Gastrocnemius medialis (tissue), 4 donors: ENCODE data around the gene SLC6A6.

Experiments
- CTCF ChIP-seq, 5 experiments: fragments of 450-650 bp in 3 of 5; fragments of 200-600 bp in 2 of 5; sonication (generic) in 2 of 5; IDR thresholded peaks in 4 of 5; conservative IDR thresholded peaks in 1 of 5; 1 replicate in 4 of 5; 2 replicates in 1 of 5; pipeline ENCODE4 v1.5.1; 2016 to 2019; ENCODE audit warnings: antibody characterized with exemption in 5 of 5, mild to moderate bottlenecking in 3 of 5, moderate library complexity in 3 of 5
- POLR2A ChIP-seq, 2 donors: fragments of 450-650 bp; IDR thresholded peaks; one replicate each; pipeline ENCODE4 v1.6.1; 2017; ENCODE audit warnings: antibody characterized with exemption in 2 of 2, mild to moderate bottlenecking in 2 of 2, moderate library complexity in 2 of 2

- TF ChIP-seq CTCF (IDR thresholded peaks at IDR 0.05 in 4 of 5, conservative IDR thresholded peaks at IDR 0.05 in 1 of 5) (no peak), POLR2A (IDR thresholded peaks at IDR 0.05) (no peak)
Measured at GRCh38 chr3:14418296-14419250, 16.2 kb downstream of the SLC6A6 start.
